LNCaP clone FGC (cell line): ENCODE data around the gene PIEZO2.

ENCODE experiments used
- DNase-seq: peaks from one replicate; pipeline ENCODE4 v3.0.0-alpha.2; 2011; ENCODE audit warnings: low read depth
- H3K4me3 ChIP-seq: 2 replicates; pipeline ENCODE4 v1.5.1; 2011; ENCODE audit warnings: mild to moderate bottlenecking, low read depth, low read length, control low read depth
- TF ChIP-seq, protein P1 (sequence below): IDR thresholded peaks from 2 replicates; pipeline ENCODE4 v1.5.1; 2012; ENCODE audit warnings: mild to moderate bottlenecking; ENCODE audit not compliant: control insufficient read depth, insufficient read depth; ENCODE audit errors: extremely low read depth

Gene PIEZO2

DNA sequence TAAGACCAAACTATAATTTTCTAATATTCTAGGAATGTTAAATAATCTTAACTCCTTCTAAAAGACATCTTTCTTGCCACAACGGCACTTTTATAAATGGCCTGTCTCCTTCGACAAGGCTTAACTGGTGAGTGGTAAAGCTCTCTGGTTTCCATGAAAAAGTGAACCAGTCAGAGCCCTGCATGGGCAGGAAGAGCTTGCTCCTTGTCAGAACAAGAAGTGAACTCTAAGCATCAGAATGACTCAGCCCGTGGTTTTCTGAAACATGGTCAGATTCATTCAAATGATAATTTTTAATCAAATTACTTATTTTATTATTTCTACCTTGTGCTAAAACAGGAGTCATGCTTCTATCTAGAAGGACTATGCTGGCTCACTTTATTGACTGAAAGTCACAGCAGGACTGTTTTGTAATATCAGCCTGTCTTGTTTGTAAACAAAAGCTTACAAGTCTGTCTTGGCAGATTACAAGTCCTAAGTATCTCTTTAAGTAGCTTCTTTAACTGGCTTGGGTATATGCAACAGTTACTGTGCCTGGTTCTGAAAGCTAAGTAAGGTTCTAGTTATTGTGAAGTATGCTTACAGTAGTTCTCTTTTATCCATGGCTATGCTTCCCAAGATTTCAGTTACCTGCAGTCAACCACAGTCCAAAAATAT, 378.2 kb downstream of the PIEZO2 start:
- no peak for DNase-seq
- TF ChIP-seq, protein P1, sequence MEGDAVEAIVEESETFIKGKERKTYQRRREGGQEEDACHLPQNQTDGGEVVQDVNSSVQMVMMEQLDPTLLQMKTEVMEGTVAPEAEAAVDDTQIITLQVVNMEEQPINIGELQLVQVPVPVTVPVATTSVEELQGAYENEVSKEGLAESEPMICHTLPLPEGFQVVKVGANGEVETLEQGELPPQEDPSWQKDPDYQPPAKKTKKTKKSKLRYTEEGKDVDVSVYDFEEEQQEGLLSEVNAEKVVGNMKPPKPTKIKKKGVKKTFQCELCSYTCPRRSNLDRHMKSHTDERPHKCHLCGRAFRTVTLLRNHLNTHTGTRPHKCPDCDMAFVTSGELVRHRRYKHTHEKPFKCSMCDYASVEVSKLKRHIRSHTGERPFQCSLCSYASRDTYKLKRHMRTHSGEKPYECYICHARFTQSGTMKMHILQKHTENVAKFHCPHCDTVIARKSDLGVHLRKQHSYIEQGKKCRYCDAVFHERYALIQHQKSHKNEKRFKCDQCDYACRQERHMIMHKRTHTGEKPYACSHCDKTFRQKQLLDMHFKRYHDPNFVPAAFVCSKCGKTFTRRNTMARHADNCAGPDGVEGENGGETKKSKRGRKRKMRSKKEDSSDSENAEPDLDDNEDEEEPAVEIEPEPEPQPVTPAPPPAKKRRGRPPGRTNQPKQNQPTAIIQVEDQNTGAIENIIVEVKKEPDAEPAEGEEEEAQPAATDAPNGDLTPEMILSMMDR, result no peak
- H3K4me3 ChIP-seq, result no peak overlapping the region

- DNase-seq, result no peak
- TF ChIP-seq, protein P1, result no peak
Observed at GRCh38 chr18:10770264-10770663, 379.1 kb downstream of the PIEZO2 start.

GRCh38 chr18:10768221-10768620, 381.1 kb downstream of the PIEZO2 start:
- DNase-seq, result no peak
- H3K4me3 ChIP-seq, result no peak overlapping the region
- TF ChIP-seq, protein P1, result no peak

More at GRCh38 chr18:10770264-10770663, 379.1 kb downstream of the PIEZO2 start:
- no peak overlapping the region for H3K4me3 ChIP-seq

DNA sequence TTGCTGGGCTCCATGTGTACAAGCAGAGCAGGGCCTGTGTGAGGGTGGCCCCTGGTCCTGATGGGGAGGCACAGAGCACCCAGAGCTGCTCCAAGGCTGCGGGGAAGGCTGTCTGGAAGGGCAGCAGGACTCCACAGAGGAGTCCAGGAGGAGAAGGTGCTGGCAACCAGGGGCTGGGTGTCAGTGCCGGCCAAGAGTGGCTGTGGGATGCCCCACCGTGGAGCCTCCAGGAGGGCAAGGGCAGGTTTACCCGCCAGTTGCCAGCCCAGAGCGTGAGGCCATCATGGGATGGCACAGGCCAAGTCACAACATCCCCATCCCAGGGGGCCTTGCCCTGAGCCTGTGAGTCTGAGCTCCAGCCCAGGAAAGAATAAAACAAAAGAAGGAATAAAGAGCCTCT, 381.7 kb downstream of the PIEZO2 start:
- TF ChIP-seq, protein P1, result no peak
- DNase-seq, result no peak
- H3K4me3 ChIP-seq, result no peak overlapping the region

GRCh38 chr18:10760986-10761385, 388.4 kb downstream of the PIEZO2 start:
- no peak overlapping the region for H3K4me3 ChIP-seq
- DNase-seq, result no peak
- TF ChIP-seq, protein P1, result no peak

DNA sequence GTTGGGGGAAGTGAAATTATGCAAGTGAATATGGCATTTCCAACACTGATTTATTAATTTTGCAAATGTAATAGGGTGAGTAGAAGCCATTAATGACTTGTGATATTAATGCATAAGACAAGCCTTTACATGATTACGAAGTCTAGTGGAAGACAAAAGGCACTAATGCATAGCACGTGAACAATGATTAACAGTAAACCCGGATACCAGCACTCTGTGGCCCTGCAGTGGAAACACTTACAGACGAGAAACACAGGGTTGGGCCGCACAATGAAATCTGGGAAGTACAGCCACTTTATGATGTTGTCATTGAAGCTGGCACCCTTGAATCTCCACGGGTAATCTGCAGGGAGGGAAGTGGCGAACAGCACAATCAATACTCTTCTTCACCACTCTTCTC, 390.1 kb downstream of the PIEZO2 start:
- DNase-seq, result no peak
- TF ChIP-seq, protein P1, result no peak
- no peak overlapping the region for H3K4me3 ChIP-seq

GRCh38 chr18:10757946-10758345, 391.4 kb downstream of the PIEZO2 start:
- TF ChIP-seq, protein P1, result no peak
- no peak for DNase-seq
- H3K4me3 ChIP-seq, result no peak overlapping the region
